Neural progenitor cell (in vitro differentiated cells): ENCODE results near the gene FOXC2.

ENCODE experiments used
- CTCF ChIP-seq: fragments of 200-600 bp; sonication (generic); IDR thresholded peaks from 2 replicates; pipeline ENCODE4 v1.5.1; 2017; ENCODE audit warnings: antibody characterized with exemption, mild to moderate bottlenecking
- EZH2 ChIP-seq: fragments of 200-600 bp; sonication (generic); IDR thresholded peaks from 2 replicates; pipeline ENCODE4 v1.6.1; 2017; ENCODE audit warnings: antibody characterized with exemption, mild to moderate bottlenecking, moderate library complexity
- EZH2phosphoT487 ChIP-seq: fragments of 200-600 bp; sonication (generic); IDR thresholded peaks from 2 replicates; pipeline ENCODE4 v1.6.1; 2017; ENCODE audit warnings: antibody characterized with exemption

- TF ChIP-seq CTCF, result no peak
- no peak for TF ChIP-seq EZH2
- no peak for TF ChIP-seq EZH2phosphoT487
These were observed 49.6 kb upstream of the FOXC2 start for GRCh38 chr16:86517033-86517432.
